OCI-LY1 (cell line): ENCODE results near the gene IL1R2.

Source experiments
- H2AFZ ChIP-seq: fragments of 200-600 bp; sonication (generic), shearing (Covaris generic); 2 replicates; pipeline ENCODE4 v1.6.0; 2014; ENCODE audit warnings: antibody characterized with exemption, mild to moderate bottlenecking, low read length
- H3F3A ChIP-seq: fragments of 200-600 bp; sonication (generic), shearing (Covaris generic); 2 replicates; pipeline ENCODE4 v1.6.0; 2014; ENCODE audit warnings: mild to moderate bottlenecking, antibody characterized with exemption, low read length, moderate library complexity; ENCODE audit not compliant: insufficient read depth
- H3K27ac ChIP-seq: fragments of 200-600 bp; sonication (generic); 2 replicates; pipeline ENCODE4 v1.5.1; 2014; ENCODE audit warnings: low read length, mixed run types, mild to moderate bottlenecking, low read depth; ENCODE audit not compliant: poor library complexity, severe bottlenecking
- H3K27me3 ChIP-seq: fragments of 200-600 bp; sonication (generic); 2 replicates; pipeline ENCODE4 v1.6.0; 2014; ENCODE audit warnings: antibody characterized with exemption, mild to moderate bottlenecking, low read length, moderate library complexity; ENCODE audit not compliant: insufficient read depth
- H3K36me3 ChIP-seq: fragments of 200-600 bp; sonication (generic); 2 replicates; pipeline ENCODE4 v1.6.1; 2014; ENCODE audit warnings: mild to moderate bottlenecking, antibody characterized with exemption, low read length, moderate library complexity, mixed read lengths; ENCODE audit not compliant: insufficient read depth
- H3K4me1 ChIP-seq: fragments of 200-600 bp; sonication (generic); 2 replicates; pipeline ENCODE4 v1.5.1; 2014; ENCODE audit warnings: mild to moderate bottlenecking, low read length, moderate library complexity; ENCODE audit not compliant: insufficient read depth, severe bottlenecking
- H3K4me2 ChIP-seq: fragments of 200-600 bp; sonication (generic), shearing (Covaris generic); 2 replicates; pipeline ENCODE4 v1.6.1; 2014; ENCODE audit warnings: low read length
- H3K4me3 ChIP-seq: fragments of 200-600 bp; sonication (generic); 2 replicates; pipeline ENCODE4 v1.5.1; 2014; ENCODE audit warnings: low read length, low read depth, mild to moderate bottlenecking, mixed read lengths; ENCODE audit not compliant: poor library complexity, severe bottlenecking
- H3K79me2 ChIP-seq: fragments of 200-600 bp; shearing (Covaris generic); 2 replicates; pipeline ENCODE4 v1.6.1; 2016; ENCODE audit warnings: mixed run types, low read length, mixed read lengths; ENCODE audit not compliant: insufficient read depth
- H3K9ac ChIP-seq: fragments of 200-600 bp; sonication (generic), shearing (Covaris generic); 2 replicates; pipeline ENCODE4 v1.6.1; 2014; ENCODE audit warnings: mild to moderate bottlenecking, low read length, mixed read lengths
- H3K9me2 ChIP-seq: fragments of 200-600 bp; sonication (generic), shearing (Covaris generic); 2 replicates; pipeline ENCODE4 v1.6.1; 2014; ENCODE audit warnings: low read depth, mild to moderate bottlenecking, low read length, mixed read lengths
- H3K9me3 ChIP-seq: fragments of 200-600 bp; shearing (Covaris generic); 2 replicates; pipeline ENCODE4 v1.6.1; 2014; ENCODE audit warnings: low read length, mixed read lengths
- H4K20me1 ChIP-seq: fragments of 200-600 bp; sonication (generic), shearing (Covaris generic); 2 replicates; pipeline ENCODE4 v1.6.0; 2016; ENCODE audit warnings: mild to moderate bottlenecking, low read length; ENCODE audit not compliant: insufficient read depth
- CTCF ChIP-seq: fragments of 200-600 bp; sonication (generic), shearing (Covaris generic); IDR thresholded peaks from 2 replicates; pipeline ENCODE4 v1.5.1; 2017; ENCODE audit warnings: mild to moderate bottlenecking, antibody characterized with exemption, low read length, moderate library complexity, mixed read lengths
- EZH2 ChIP-seq: fragments of 200-600 bp; sonication (generic), shearing (Covaris generic); IDR thresholded peaks from 2 replicates; pipeline ENCODE4 v1.8.0; 2017; ENCODE audit warnings: borderline replicate concordance, mixed run types, mild to moderate bottlenecking, antibody characterized with exemption, low read length, moderate library complexity, mixed read lengths

Gene IL1R2

GRCh38 chr2:102070058-102070642 lies 78.4 kb downstream of the IL1R2 start:
- no peaks in the 10 kb centered on the region for H4K20me1 ChIP-seq
- no peaks in the 10 kb centered on the region for H3K9me2 ChIP-seq
- no peaks in the 10 kb centered on the region for H3K9me3 ChIP-seq
- H3K4me3 ChIP-seq: no peak overlapping the region
- no peaks in the 10 kb centered on the region for H3K79me2 ChIP-seq
- H3K36me3 ChIP-seq: no peaks in the 10 kb centered on the region
- no peaks in the 10 kb centered on the region for H3F3A ChIP-seq
- no peak overlapping the region for H3K4me2 ChIP-seq
- H3K4me1 ChIP-seq: no peaks in the 10 kb centered on the region
- TF ChIP-seq EZH2: no peak
- no peak for TF ChIP-seq CTCF
- no peak overlapping the region for H3K27ac ChIP-seq
- no peaks in the 10 kb centered on the region for H3K27me3 ChIP-seq
- no peak overlapping the region for H2AFZ ChIP-seq
- H3K9ac ChIP-seq: no peak overlapping the region

- Histone ChIP-seq H3K4me2 (no peak overlapping the region), H3K79me2 (no peaks in the 10 kb centered on the region), H3K9ac (no peak overlapping the region), H2AFZ (no peak overlapping the region), H3K4me3 (no peak overlapping the region), H3K4me1 (no peaks in the 10 kb centered on the region), H3F3A (no peaks in the 10 kb centered on the region), H3K27me3 (no peaks in the 10 kb centered on the region), H3K9me2 (no peaks in the 10 kb centered on the region), H3K9me3 (no peaks in the 10 kb centered on the region), H4K20me1 (no peaks in the 10 kb centered on the region), H3K27ac (no peak overlapping the region), H3K36me3 (no peaks in the 10 kb centered on the region)
- no peak for TF ChIP-seq CTCF
- TF ChIP-seq EZH2: no peak
These were observed 81.0 kb downstream of the IL1R2 start for GRCh38 chr2:102072741-102073140.

GRCh38 chr2:102073168-102073724 lies 81.5 kb downstream of the IL1R2 start:
- Histone ChIP-seq H3K27ac (no peak overlapping the region), H3K79me2 (no peaks in the 10 kb centered on the region), H3K9me3 (no peaks in the 10 kb centered on the region), H3K27me3 (no peaks in the 10 kb centered on the region), H3K9me2 (no peaks in the 10 kb centered on the region), H3K9ac (no peak overlapping the region), H3K36me3 (no peaks in the 10 kb centered on the region), H2AFZ (no peak overlapping the region), H3K4me1 (no peaks in the 10 kb centered on the region), H4K20me1 (no peaks in the 10 kb centered on the region), H3F3A (no peaks in the 10 kb centered on the region), H3K4me3 (no peak overlapping the region), H3K4me2 (no peak overlapping the region)
- TF ChIP-seq CTCF (no peak), EZH2 (no peak)
